ENCODE measurements around the gene RLN2.
A peak's percentile ranks its signal among the peaks of the same experiment; 100 is the strongest.

Gene RLN2

GRCh38 chr9:5292141-5292540, 12.4 kb downstream of the RLN2 start:
- no peak for DNase-seq (ENCODE audit: low read depth)
- no peak overlapping the region for H3K4me3 ChIP-seq (ENCODE audit: low read depth, low read length)
- TF ChIP-seq CTCF (IDR thresholded peaks at IDR 0.05; ENCODE audit: insufficient read depth, low read depth, low read length, missing control alignments): no peak

- TF ChIP-seq CTCF (IDR thresholded peaks at IDR 0.05; ENCODE audit: insufficient read depth, low read depth, low read length, missing control alignments): no peak
- DNase-seq (ENCODE audit: low read depth): no peak
- H3K4me3 ChIP-seq (ENCODE audit: low read depth, low read length): no peak overlapping the region
Measured at GRCh38 chr9:5288591-5288990, 15.9 kb downstream of the RLN2 start.

- no peak for TF ChIP-seq CTCF (IDR thresholded peaks at IDR 0.05; ENCODE audit: insufficient read depth, low read depth, low read length, missing control alignments)
- no peak for DNase-seq (ENCODE audit: low read depth)
- no peak overlapping the region for H3K4me3 ChIP-seq (ENCODE audit: low read depth, low read length)
Measured at GRCh38 chr9:5286262-5286661, 18.3 kb downstream of the RLN2 start.

GRCh38 chr9:5278486-5278885, 26.0 kb downstream of the RLN2 start:
- DNase-seq (ENCODE audit: low read depth): peak; percentile 36
- H3K4me3 ChIP-seq (ENCODE audit: low read depth, low read length): no peak overlapping the region
- no peak for TF ChIP-seq CTCF (IDR thresholded peaks at IDR 0.05; ENCODE audit: insufficient read depth, low read depth, low read length, missing control alignments)

- no peak for TF ChIP-seq CTCF (IDR thresholded peaks at IDR 0.05; ENCODE audit: insufficient read depth, low read depth, low read length, missing control alignments)
- H3K4me3 ChIP-seq (ENCODE audit: low read depth, low read length): no peak overlapping the region
- DNase-seq (ENCODE audit: low read depth): peak; percentile 30
Measured at GRCh38 chr9:5274770-5275169, 29.7 kb downstream of the RLN2 start.

GRCh38 chr9:5269249-5269715, 35.2 kb downstream of the RLN2 start:
- DNase-seq (ENCODE audit: low read depth): no peak
- no peak overlapping the region for H3K4me3 ChIP-seq (ENCODE audit: low read depth, low read length)
- no peak for TF ChIP-seq CTCF (IDR thresholded peaks at IDR 0.05; ENCODE audit: insufficient read depth, low read depth, low read length, missing control alignments)

- peak; percentile 15 for DNase-seq (ENCODE audit: low read depth)
- peak; percentile 40 for TF ChIP-seq CTCF (IDR thresholded peaks at IDR 0.05; ENCODE audit: insufficient read depth, low read depth, low read length, missing control alignments)
- no peak overlapping the region for H3K4me3 ChIP-seq (ENCODE audit: low read depth, low read length)
Measured at GRCh38 chr9:5265939-5266338, 38.6 kb downstream of the RLN2 start.
